ENCODE measurements around the gene GALNT1.
A peak's percentile ranks its signal among the peaks of the same experiment; 100 is the strongest.

The GALNT1 gene

DNA sequence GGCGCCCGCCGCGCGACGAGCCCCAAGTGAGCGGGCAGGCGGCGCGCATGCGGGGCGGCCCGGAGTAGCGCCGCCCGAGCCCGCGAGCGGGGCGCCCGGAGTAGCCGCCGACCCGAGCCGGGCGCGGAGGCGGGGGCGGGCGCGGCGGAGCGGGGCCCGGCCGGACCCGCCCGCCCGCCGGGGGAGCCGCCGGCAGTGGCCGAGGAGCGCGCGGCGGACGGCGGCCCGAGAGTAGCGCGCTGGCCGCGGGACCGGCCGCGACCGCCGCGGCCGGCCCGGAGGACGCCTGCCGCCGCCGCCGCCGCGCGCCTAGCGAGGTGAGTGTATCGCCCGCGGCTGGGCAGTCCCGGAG lies at the start of gene GALNT1:
TSS of gene GALNT1 (plus strand) at position 195 of the 352 bp plus-strand sequence. CDS start 72,923 bp downstream, outside the sequence.
- H3K4me3 ChIP-seq (ENCODE audit: low read length) = peak within 1 kb of the TSS; percentile 93
- no peaks in the 10 kb centered on the region for H3K27me3 ChIP-seq (ENCODE audit: control insufficient read depth, low read length)
- H3K4me1 ChIP-seq (ENCODE audit: control insufficient read depth, low read length) = peaks cover 21% of the 10 kb centered on the region
- H3K4me2 ChIP-seq (ENCODE audit: low read length) = peak within 1 kb of the TSS; percentile 77
- H3K36me3 ChIP-seq (ENCODE audit: control insufficient read depth, low read length) = peaks cover 9% of the 10 kb centered on the region; the same call in 1 of the 2 replicates
- peaks cover 48% of the 10 kb centered on the region for H3K79me2 ChIP-seq (ENCODE audit: control insufficient read depth, low read length)
- H3F3A ChIP-seq (ENCODE audit: control insufficient read depth, insufficient read depth) = 0 out of 2 replicates have a peak, but pooled peaks cover 6% of the 10 kb centered on the region
- H3K9me3 ChIP-seq (ENCODE audit: control insufficient read depth, insufficient read depth, low read length) = peaks cover 6% of the 10 kb centered on the region; the same call in 1 of the 2 replicates
- no peak for TF ChIP-seq EZH2phosphoT487 (IDR thresholded peaks at IDR 0.05; ENCODE audit: borderline replicate concordance, low read length)
- TF ChIP-seq, protein P1, sequence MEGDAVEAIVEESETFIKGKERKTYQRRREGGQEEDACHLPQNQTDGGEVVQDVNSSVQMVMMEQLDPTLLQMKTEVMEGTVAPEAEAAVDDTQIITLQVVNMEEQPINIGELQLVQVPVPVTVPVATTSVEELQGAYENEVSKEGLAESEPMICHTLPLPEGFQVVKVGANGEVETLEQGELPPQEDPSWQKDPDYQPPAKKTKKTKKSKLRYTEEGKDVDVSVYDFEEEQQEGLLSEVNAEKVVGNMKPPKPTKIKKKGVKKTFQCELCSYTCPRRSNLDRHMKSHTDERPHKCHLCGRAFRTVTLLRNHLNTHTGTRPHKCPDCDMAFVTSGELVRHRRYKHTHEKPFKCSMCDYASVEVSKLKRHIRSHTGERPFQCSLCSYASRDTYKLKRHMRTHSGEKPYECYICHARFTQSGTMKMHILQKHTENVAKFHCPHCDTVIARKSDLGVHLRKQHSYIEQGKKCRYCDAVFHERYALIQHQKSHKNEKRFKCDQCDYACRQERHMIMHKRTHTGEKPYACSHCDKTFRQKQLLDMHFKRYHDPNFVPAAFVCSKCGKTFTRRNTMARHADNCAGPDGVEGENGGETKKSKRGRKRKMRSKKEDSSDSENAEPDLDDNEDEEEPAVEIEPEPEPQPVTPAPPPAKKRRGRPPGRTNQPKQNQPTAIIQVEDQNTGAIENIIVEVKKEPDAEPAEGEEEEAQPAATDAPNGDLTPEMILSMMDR (IDR thresholded peaks at IDR 0.05; ENCODE audit: low read depth, low read length, poor library complexity, severe bottlenecking) = no peak
- H3K9me2 ChIP-seq (replicated peaks; ENCODE audit: control insufficient read depth, low read length) = no peaks in the 10 kb centered on the region
- peak within 1 kb of the TSS; percentile 38 for H3K27ac ChIP-seq (ENCODE audit: low read depth, low read length)
- H4K20me1 ChIP-seq (ENCODE audit: control insufficient read depth, insufficient read depth, low read depth, low read length) = no peaks in the 10 kb centered on the region

DNA sequence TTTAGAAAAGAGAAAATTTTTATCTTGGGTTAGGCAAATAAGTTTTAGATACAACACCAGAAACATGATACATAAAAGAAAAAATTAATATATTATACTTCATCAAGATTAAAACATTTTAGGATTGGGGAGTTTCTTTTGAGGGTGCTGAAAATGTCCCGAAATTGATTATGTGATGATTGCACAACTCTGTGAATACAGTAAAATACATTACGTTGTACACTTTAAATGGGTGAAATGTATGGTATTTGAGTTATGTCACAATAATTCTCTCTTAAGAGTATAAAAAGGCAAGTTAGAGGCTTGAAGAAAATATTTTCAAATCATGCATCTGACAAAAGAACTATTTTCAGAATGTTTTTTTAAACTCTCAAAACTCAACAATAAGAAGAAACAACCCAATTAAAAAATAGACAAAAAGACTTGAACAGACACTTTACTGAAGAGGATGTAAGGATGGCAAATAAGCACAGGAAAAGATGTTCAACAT lies 47.6 kb upstream of the GALNT1 start:
- no peak overlapping the region for H3K4me2 ChIP-seq (ENCODE audit: low read length)
- H3K9me2 ChIP-seq (replicated peaks; ENCODE audit: control insufficient read depth, low read length) = no peaks in the 10 kb centered on the region
- no peaks in the 10 kb centered on the region for H3K36me3 ChIP-seq (ENCODE audit: control insufficient read depth, low read length)

DNA sequence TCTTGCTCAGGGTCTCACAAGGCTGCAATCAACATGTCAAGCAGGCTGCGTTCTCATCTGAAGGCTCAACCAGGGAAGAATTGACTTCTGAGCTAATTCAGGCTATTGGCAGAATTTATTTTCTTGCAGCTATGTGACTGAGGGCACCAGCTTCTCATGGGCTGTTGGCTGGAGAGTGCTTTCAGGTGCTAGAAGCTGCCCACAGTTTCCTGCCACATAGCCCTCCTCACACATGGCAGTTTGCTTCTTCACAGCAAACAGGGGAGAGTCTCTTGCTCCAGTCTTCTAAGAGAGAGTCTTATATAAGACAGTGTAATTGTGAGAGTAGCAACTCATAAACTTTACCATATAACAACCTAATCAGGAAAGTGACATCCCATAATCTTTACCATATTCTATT lies 46.2 kb upstream of the GALNT1 start:
- no peaks in the 10 kb centered on the region for H3K79me2 ChIP-seq (ENCODE audit: control insufficient read depth, low read length)
- no peak overlapping the region for H3K4me2 ChIP-seq (ENCODE audit: low read length)
- no peaks in the 10 kb centered on the region for H3K4me1 ChIP-seq (ENCODE audit: control insufficient read depth, low read length)
- no peaks in the 10 kb centered on the region for H3K9me2 ChIP-seq (replicated peaks; ENCODE audit: control insufficient read depth, low read length)
- no peak overlapping the region for H3K27ac ChIP-seq (ENCODE audit: low read depth, low read length)
- H3K4me3 ChIP-seq (ENCODE audit: low read length) = no peak overlapping the region
- no peaks in the 10 kb centered on the region for H3K36me3 ChIP-seq (ENCODE audit: control insufficient read depth, low read length)
- no peaks in the 10 kb centered on the region for H3K27me3 ChIP-seq (ENCODE audit: control insufficient read depth, low read length)
- TF ChIP-seq, protein P1 (IDR thresholded peaks at IDR 0.05; ENCODE audit: low read depth, low read length, poor library complexity, severe bottlenecking) = no peak
- no peak for TF ChIP-seq EZH2phosphoT487 (IDR thresholded peaks at IDR 0.05; ENCODE audit: borderline replicate concordance, low read length)
- H3F3A ChIP-seq (ENCODE audit: control insufficient read depth, insufficient read depth) = no peaks in the 10 kb centered on the region
- no peaks in the 10 kb centered on the region for H3K9me3 ChIP-seq (ENCODE audit: control insufficient read depth, insufficient read depth, low read length)
- no peaks in the 10 kb centered on the region for H4K20me1 ChIP-seq (ENCODE audit: control insufficient read depth, insufficient read depth, low read depth, low read length)

More for the DNA sequence above, 47.6 kb upstream of the GALNT1 start:
- Histone ChIP-seq H4K20me1 (ENCODE audit: control insufficient read depth, insufficient read depth, low read depth, low read length) (no peaks in the 10 kb centered on the region), H3K4me3 (ENCODE audit: low read length) (no peak overlapping the region), H3K27ac (ENCODE audit: low read depth, low read length) (no peak overlapping the region), H3F3A (ENCODE audit: control insufficient read depth, insufficient read depth) (no peaks in the 10 kb centered on the region), H3K9me3 (ENCODE audit: control insufficient read depth, insufficient read depth, low read length) (no peaks in the 10 kb centered on the region), H3K4me1 (ENCODE audit: control insufficient read depth, low read length) (no peaks in the 10 kb centered on the region), H3K79me2 (ENCODE audit: control insufficient read depth, low read length) (no peaks in the 10 kb centered on the region), H3K27me3 (ENCODE audit: control insufficient read depth, low read length) (no peaks in the 10 kb centered on the region; the same call in 1 of the 2 replicates)
- TF ChIP-seq, protein P1 (IDR thresholded peaks at IDR 0.05; ENCODE audit: low read depth, low read length, poor library complexity, severe bottlenecking) = no peak
- no peak for TF ChIP-seq EZH2phosphoT487 (IDR thresholded peaks at IDR 0.05; ENCODE audit: borderline replicate concordance, low read length)
